Ovary (tissue), 9 donors: Measurements from ENCODE around the gene TOR1A. TPM values are rescaled to one million over a fixed set of nuclear protein-coding genes. Genes with fewer than 3 reads are reported as not detected.

Source experiments
- DNase-seq, 5 donors: peaks; one replicate each; pipeline ENCODE4 v3.0.0-alpha.2; 2019 to 2020
- H3K27ac ChIP-seq, 2 donors: fragments of 200-600 bp; one replicate each; pipeline versions ENCODE4 v1.5.1 to v1.8.0; 2019 to 2022
- H3K27me3 ChIP-seq: fragments of 200-600 bp; one replicate; pipeline ENCODE4 v1.8.0; 2022
- H3K36me3 ChIP-seq: fragments of 200-600 bp; sonication (generic); one replicate; pipeline ENCODE4 v1.5.1; 2019
- H3K4me1 ChIP-seq: one replicate; pipeline ENCODE4 v1.8.1; 2013; ENCODE audit warnings: mild to moderate bottlenecking, moderate library complexity; ENCODE audit not compliant: insufficient read depth
- H3K4me3 ChIP-seq: fragments of 200-600 bp; sonication (generic); one replicate; pipeline ENCODE4 v1.5.1; 2017
- H3K9me3 ChIP-seq, 2 donors: fragments of 200-600 bp in 1 of 2; sonication (generic) in 1 of 2; one replicate each; pipeline versions ENCODE4 v1.5.1 to v1.8.1; 2013 to 2019; ENCODE audit warnings: mild to moderate bottlenecking in 1 of 2, moderate library complexity in 1 of 2
- CTCF ChIP-seq, 3 donors: fragments of 450-650 bp in 2 of 3; fragments of 200-600 bp in 1 of 3; IDR thresholded peaks; one replicate each; pipeline versions ENCODE4 v1.5.1 to v1.8.0; 2016 to 2022; ENCODE audit warnings: antibody characterized with exemption in 3 of 3, mild to moderate bottlenecking in 1 of 3
- EP300 ChIP-seq: sonication (generic); formaldehyde crosslinking; IDR thresholded peaks from one replicate; pipeline ENCODE4 v1.6.1; 2017; ENCODE audit warnings: antibody characterized with exemption
- POLR2A ChIP-seq: fragments of 450-650 bp; IDR thresholded peaks from one replicate; pipeline ENCODE4 v1.6.1; 2017; ENCODE audit warnings: antibody characterized with exemption, mild to moderate bottlenecking, moderate library complexity
- WGBS, 3 donors: extraction: QIAGEN DNeasy Blood & Tissue Kit in 1 of 3; methylation state at CpG; one replicate each; pipeline versions ENCODE4 v1.1.5 to v1.1.7; 2013 to 2017; 5-methylcytosine and 5-hydroxymethylcytosine counted together
- intact Hi-C, 4 donors: fragments of 100-400 bp; cut with DNase I; formaldehyde crosslinking; loops; one replicate each; pipeline versions ENCODE4 v1.11.0 to v1.15.1; 2022 to 2023
- polyA plus RNA-seq, 2 donors: library from polyadenylated mRNA; stranded (reverse); fragments of 200-250 nt in 1 of 2; fragments of 350-450 nt in 1 of 2; fragmentation: Illumina TruSeq in 1 of 2; extraction: RNeasy Lipid Tissue Mini Kit (QIAGEN cat#74804) in 1 of 2; gene quantifications; one replicate each; pipeline ENCODE4 v1.2.3, GENCODE V29; 2013 to 2014
- total RNA-seq, 7 donors: library from RNA; depleted of rRNA in 2 of 7; stranded (reverse); fragments of >200 nt in 2 of 7; fragmentation: NEBNext Ultra II Directional in 3 of 7; extraction: Animal tissue kit (Norgen Biotek cat#: 25700) in 3 of 7; gene quantifications; one replicate each; pipeline versions ENCODE4 v1.1.0 to v1.2.4, GENCODE V29; 2016 to 2023
- donor health status: DM: no; HTN: no; CAD: no; lungs with moderate emphysema.
- donor health status: DM: no; HTN: no; CAD: no.
- donor health status: Bipolar disorder and iron deficiency.
- donor health status: DM: yes; HTN: yes; CAD: no.
- donor health status: DM: no; HTN: no; CAD: no.
- donor health status: DM: yes; HTN: yes; CAD: no.

Gene TOR1A
- total and polyA plus RNA-seq, 9 donors, result 23.5 to 45.6 (median 27.1) TPM

- Histone ChIP-seq H3K27me3 (no peaks in the 10 kb centered on the region), H3K36me3 (no peaks in the 10 kb centered on the region), H3K4me1 (no peaks in the 10 kb centered on the region), H3K4me3 (no peak overlapping the region), H3K27ac (no peak overlapping the region), H3K9me3 (no peaks in the 10 kb centered on the region)
- DNase-seq, result no peak
- intact Hi-C loops, result no loop called here
- WGBS, 3 donors, result 72 to 83% (median 74%) methylated on average over 8 to 11 of the region's 11 CpGs
- TF ChIP-seq POLR2A, result no peak
- TF ChIP-seq EP300, result no peak
- no peak for TF ChIP-seq CTCF (IDR thresholded peaks at IDR 0.05)
Measured at GRCh38 chr9:129810116-129810515, 13.8 kb downstream of the TOR1A start.

DNA sequence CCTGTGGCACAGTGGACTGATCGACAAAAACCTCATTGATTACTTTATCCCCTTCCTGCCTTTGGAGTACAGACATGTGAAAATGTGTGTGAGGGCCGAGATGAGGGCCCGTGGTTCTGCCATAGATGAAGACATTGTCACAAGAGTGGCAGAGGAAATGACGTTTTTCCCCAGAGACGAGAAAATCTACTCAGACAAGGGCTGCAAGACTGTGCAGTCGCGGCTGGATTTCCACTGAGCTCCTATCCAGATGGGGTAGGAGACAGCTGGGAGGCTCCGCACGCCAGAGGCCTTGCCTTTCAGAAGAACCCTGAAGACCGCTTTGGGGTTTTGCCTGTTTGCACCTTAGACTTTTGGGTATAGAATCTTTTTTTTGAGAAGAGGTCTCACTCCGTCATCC is 14.6 kb downstream of the TOR1A start:
- 87 to 92% (median 90%) methylated on average over 11 of the region's 11 CpGs for WGBS, 3 donors
- no peak for DNase-seq
- Histone ChIP-seq H3K36me3 (no peaks in the 10 kb centered on the region), H3K27ac (no peak overlapping the region), H3K9me3 (no peaks in the 10 kb centered on the region), H3K4me3 (no peak overlapping the region), H3K4me1 (no peaks in the 10 kb centered on the region), H3K27me3 (no peaks in the 10 kb centered on the region)
- TF ChIP-seq CTCF (IDR thresholded peaks at IDR 0.05) (no peak), POLR2A (no peak), EP300 (no peak)
- intact Hi-C loops, result no loop called here

GRCh38 chr9:129806061-129806460 is 17.9 kb downstream of the TOR1A start:
- no peaks in the 10 kb centered on the region for H3K9me3 ChIP-seq
- H3K27me3 ChIP-seq, result no peaks in the 10 kb centered on the region
- WGBS, 3 donors, result 64 to 83% (median 73%) methylated on average over 4 of the region's 4 CpGs
- intact Hi-C loops, result no loop called here
- no peak overlapping the region for H3K27ac ChIP-seq
- TF ChIP-seq POLR2A (no peak), CTCF (IDR thresholded peaks at IDR 0.05) (no peak), EP300 (no peak)
- H3K36me3 ChIP-seq, result no peaks in the 10 kb centered on the region
- DNase-seq, result no peak
- no peaks in the 10 kb centered on the region for H3K4me1 ChIP-seq
- H3K4me3 ChIP-seq, result no peak overlapping the region

- no peaks in the 10 kb centered on the region for H3K4me1 ChIP-seq
- WGBS, 3 donors, result 0 to 2% (median 1%) methylated on average over 14 of the region's 14 CpGs
- H3K9me3 ChIP-seq, result no peaks in the 10 kb centered on the region
- TF ChIP-seq EP300 (no peak), POLR2A (no peak), CTCF (IDR thresholded peaks at IDR 0.05) (no peak)
- intact Hi-C loops, result no loop called here
- no peaks in the 10 kb centered on the region for H3K27me3 ChIP-seq
- peak overlapping the region; percentile 90 for H3K4me3 ChIP-seq
- H3K36me3 ChIP-seq, result no peaks in the 10 kb centered on the region
- DNase-seq, result no peak
- H3K27ac ChIP-seq, result peak overlapping the region in 1 of 2 donors; percentile 66
Measured at GRCh38 chr9:129803676-129804060, 20.3 kb downstream of the TOR1A start.
